ENCODE measurements around the gene HBQ1. TPM values are rescaled to one million over a fixed set of nuclear protein-coding genes. Genes with fewer than 3 reads are reported as not detected.
A peak's percentile ranks its signal among the peaks of the same experiment; 100 is the strongest.

Gene HBQ1
- total and polyA plus RNA-seq, 2 of the 4 experiments (the other 2 are of a cell fraction): 0.92 TPM; not detected in 1

DNA sequence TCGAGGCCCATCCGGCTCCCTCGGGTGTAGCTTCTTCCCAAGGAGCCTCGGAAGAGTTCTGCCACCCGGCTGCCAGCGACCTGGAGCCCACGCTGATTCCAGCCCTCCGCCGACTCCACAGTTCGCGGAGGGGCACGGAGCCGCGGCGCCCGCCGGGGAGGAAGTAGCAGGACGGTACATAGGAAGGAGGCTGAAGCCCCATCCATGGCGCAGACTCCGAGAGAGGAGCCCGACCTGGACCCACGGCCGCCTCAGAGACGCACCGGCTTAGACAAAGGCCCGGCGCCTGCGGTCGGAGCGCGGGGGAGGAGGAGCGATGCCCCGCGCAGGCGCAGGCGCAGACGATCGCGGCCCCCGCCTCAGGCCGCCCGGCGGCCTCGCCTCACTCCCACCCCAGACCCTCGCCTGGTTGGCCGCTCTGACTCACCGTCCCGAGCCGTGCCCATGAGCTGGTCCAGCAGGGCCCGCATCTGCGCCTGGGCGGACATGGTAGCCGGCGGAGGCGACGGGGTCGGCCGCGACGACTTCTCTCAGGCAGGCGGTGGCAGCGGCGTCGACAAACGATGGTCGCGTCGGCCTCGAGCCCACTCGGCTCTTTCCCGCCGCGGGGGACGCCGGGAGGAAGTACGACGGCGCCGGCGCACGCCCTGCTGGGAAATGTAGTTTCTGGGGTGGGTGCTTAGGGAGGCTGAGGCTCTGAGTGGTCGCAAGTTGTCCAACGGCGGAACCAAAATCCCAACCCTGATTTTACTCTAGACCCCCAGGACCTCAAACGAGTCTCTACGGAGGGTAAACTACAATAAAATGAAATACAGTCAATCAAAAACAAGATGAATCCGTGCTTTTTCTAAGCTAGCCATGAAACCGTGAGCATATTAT is 48.8 kb downstream of the HBQ1 start, which contains the start of gene LUC7L:
Gene LUC7L (minus strand): TSS at position 598 of the 879 bp plus-strand sequence. CDS start 110 bp downstream, at position 488.
- Histone ChIP-seq H3K27ac (ENCODE audit: insufficient read depth, low read length) (peak within 1 kb of the TSS; percentile 97), H3K4ac (ENCODE audit: low read depth, low read length) (peak within 1 kb of the TSS; percentile 100), H3K23ac (ENCODE audit: low read depth, low read length) (peak within 1 kb of the TSS; percentile 95), H4K91ac (ENCODE audit: insufficient read depth, low read depth, low read length) (peak within 1 kb of the TSS; percentile 97), H4K20me1 (ENCODE audit: insufficient read depth, low read length) (peaks cover 43% of the 10 kb centered on the region), H2AK5ac (ENCODE audit: low read depth, low read length) (peak within 1 kb of the TSS; percentile 95), H4K8ac (ENCODE audit: low read depth in 2 of 2, low read length in 2 of 2) (peak within 1 kb of the TSS; percentile 48 to 99), H2AK9ac (replicated peaks; ENCODE audit: low read depth, low read length, poor library complexity) (peak within 1 kb of the TSS; percentile 99), H3K9me1 (ENCODE audit: insufficient read depth, low read length) (peaks cover 9% of the 10 kb centered on the region; the same call in 1 of the 2 replicates), H2BK120ac (ENCODE audit: low read depth, low read length) (peak within 1 kb of the TSS; percentile 84), H4K5ac (ENCODE audit: low read depth, low read length) (peak within 1 kb of the TSS; percentile 97), H3K79me1 (ENCODE audit: low read depth in 1 of 2, low read length in 2 of 2) (peaks cover 10 to 43% of the 10 kb centered on the region in 2 experiments; a peak in 3 of 4 replicates), H2BK5ac (ENCODE audit: low read depth, low read length, poor library complexity, severe bottlenecking) (peak within 1 kb of the TSS; percentile 99), H3K4me2 (ENCODE audit: low read depth, low read length) (peak within 1 kb of the TSS; percentile 93), H3K27me3 (ENCODE audit: control insufficient read depth, insufficient read depth, low read length) (no peaks in the 10 kb centered on the region), H3K9ac (ENCODE audit: low read depth, low read length) (peak within 1 kb of the TSS; percentile 97), H3K4me3 (ENCODE audit: insufficient read depth, low read depth, low read length) (peak within 1 kb of the TSS; percentile 87), H2BK20ac (ENCODE audit: low read depth, low read length) (no peak within 1 kb of the TSS), H3K56ac (ENCODE audit: extremely low read depth, insufficient read depth, low read length) (peak within 1 kb of the TSS; percentile 94), H2BK15ac (ENCODE audit: low read depth, low read length) (no peak within 1 kb of the TSS; the same call in 2 of the 3 replicates), H3K36me3 (ENCODE audit: control insufficient read depth, insufficient read depth, low read length) (peaks cover 17% of the 10 kb centered on the region), H3K18ac (ENCODE audit: low read depth, low read length) (peak within 1 kb of the TSS; percentile 87), H3K4me1 (ENCODE audit: control insufficient read depth, insufficient read depth, low read length) (no peaks in the 10 kb centered on the region), H3K14ac (replicated peaks; ENCODE audit: low read depth, low read length) (peak within 1 kb of the TSS; percentile 100), H2AFZ (replicated peaks; ENCODE audit: low read length, poor library complexity) (peak within 1 kb of the TSS; percentile 100), H3K9me3 (ENCODE audit: control insufficient read depth, insufficient read depth, low read length) (no peaks in the 10 kb centered on the region)
- ChIA-PET POLR2A (ENCODE audit: unreplicated experiment) (interaction anchor here (0.6 kb wide), 1 partner anchor 172 kb away, joined by 3 read pairs; no protein-coding TSS in a partner anchor), CTCF (interaction anchor here (1.2 kb wide), 1 partner anchor 133 kb away, joined by 4 read pairs; no protein-coding TSS in a partner anchor)
- dilution Hi-C loops (cut with HindIII; ENCODE audit: low sequenced_read_pairs, unreplicated experiment): no loop called here
- intact Hi-C loops (cut with micrococcal nuclease): no loop called here
- TF ChIP-seq POLR2A (IDR thresholded peaks at IDR 0.05; ENCODE audit: low read depth, low read length) (peak; percentile 96), RAD21 (IDR thresholded peaks at IDR 0.05; ENCODE audit: low read length) (no peak), MXI1 (IDR thresholded peaks at IDR 0.05; ENCODE audit: borderline replicate concordance, low read depth, low read length) (peak; percentile 62; the same call in 1 of the 2 replicates), RCOR1 (IDR thresholded peaks at IDR 0.05; ENCODE audit: insufficient replicate concordance, low read length) (no peak), CEBPB (IDR thresholded peaks at IDR 0.05; ENCODE audit: low read depth, low read length) (no peak), CTCF (conservative IDR thresholded peaks at IDR 0.05; ENCODE audit: low read depth, low read length) (no peak), FOS (IDR thresholded peaks at IDR 0.05; ENCODE audit: low read depth, low read length) (no peak), SMC3 (IDR thresholded peaks at IDR 0.05; ENCODE audit: low read depth, low read length) (no peak), NFE2L2 (IDR thresholded peaks at IDR 0.05; ENCODE audit: low read depth, low read length) (no peak), MAZ (IDR thresholded peaks at IDR 0.05; ENCODE audit: borderline replicate concordance, low read depth, low read length) (peak; percentile 88)
- TF ChIP-seq, protein P1, sequence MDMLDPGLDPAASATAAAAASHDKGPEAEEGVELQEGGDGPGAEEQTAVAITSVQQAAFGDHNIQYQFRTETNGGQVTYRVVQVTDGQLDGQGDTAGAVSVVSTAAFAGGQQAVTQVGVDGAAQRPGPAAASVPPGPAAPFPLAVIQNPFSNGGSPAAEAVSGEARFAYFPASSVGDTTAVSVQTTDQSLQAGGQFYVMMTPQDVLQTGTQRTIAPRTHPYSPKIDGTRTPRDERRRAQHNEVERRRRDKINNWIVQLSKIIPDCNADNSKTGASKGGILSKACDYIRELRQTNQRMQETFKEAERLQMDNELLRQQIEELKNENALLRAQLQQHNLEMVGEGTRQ (IDR thresholded peaks at IDR 0.05; ENCODE audit: low read depth, low read length): 0 out of 2 replicates have a peak, but pooled peaks have one; percentile 27
- TF ChIP-seq, protein P2, sequence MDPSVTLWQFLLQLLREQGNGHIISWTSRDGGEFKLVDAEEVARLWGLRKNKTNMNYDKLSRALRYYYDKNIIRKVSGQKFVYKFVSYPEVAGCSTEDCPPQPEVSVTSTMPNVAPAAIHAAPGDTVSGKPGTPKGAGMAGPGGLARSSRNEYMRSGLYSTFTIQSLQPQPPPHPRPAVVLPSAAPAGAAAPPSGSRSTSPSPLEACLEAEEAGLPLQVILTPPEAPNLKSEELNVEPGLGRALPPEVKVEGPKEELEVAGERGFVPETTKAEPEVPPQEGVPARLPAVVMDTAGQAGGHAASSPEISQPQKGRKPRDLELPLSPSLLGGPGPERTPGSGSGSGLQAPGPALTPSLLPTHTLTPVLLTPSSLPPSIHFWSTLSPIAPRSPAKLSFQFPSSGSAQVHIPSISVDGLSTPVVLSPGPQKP (IDR thresholded peaks at IDR 0.05; ENCODE audit: borderline replicate concordance, low read depth, low read length): no peak
- no TSS peak for BruUV-seq (replicated peaks)
- peak; percentile 97 for ATAC-seq (ENCODE audit: low read depth)
- in situ Hi-C loops (cut with MboI; ENCODE audit: low sequenced_read_pairs): no loop called here
- peak; percentile 80 for DNase-seq
- WGBS, 2 experiments (ENCODE audit: extremely low coverage in 2 of 2, insufficient read length in 1 of 2): 1% methylated on average over 14 of the region's 88 CpGs; no CpG with 5 or more reads in 1 of the 2 experiments

Measured in IMR-90 (cell line).